SIG-M5 treated with dmso at 0.1 percent for 504 hours (cell line): ENCODE measurements around the gene BTNL9.
"Not testable (repeated sequence)": the region's sequence is repeated elsewhere in the genome, so short reads cannot be mapped to it uniquely, and the experiment has no call there.

Source experiments
- DNase-seq: peaks from one replicate; lab custom pipeline; 2025; ENCODE audit not compliant: unreplicated experiment; lab: John Stamatoyannopoulos, UW

The BTNL9 gene

GRCh38 chr5:181042036-181042713 is 2.1 kb downstream of the BTNL9 start:
- DNase-seq: no peak

- no peak for DNase-seq
These were observed 2.7 kb downstream of the BTNL9 start for GRCh38 chr5:181042722-181043121.

GRCh38 chr5:181043285-181044092 is 3.4 kb downstream of the BTNL9 start:
- no peak for DNase-seq

GRCh38 chr5:181044093-181044599 is 4.1 kb downstream of the BTNL9 start:
- no peak for DNase-seq

- DNase-seq: no peak
These were observed 4.7 kb downstream of the BTNL9 start for GRCh38 chr5:181044662-181045305.

GRCh38 chr5:181045316-181045715 is 5.2 kb downstream of the BTNL9 start:
- DNase-seq: no peak

GRCh38 chr5:181045857-181046256 is 5.8 kb downstream of the BTNL9 start:
- not testable (repeated sequence) for DNase-seq

- DNase-seq: no peak
These were observed 7.2 kb downstream of the BTNL9 start for GRCh38 chr5:181047288-181047687.

- DNase-seq: no peak
These were observed 7.9 kb downstream of the BTNL9 start for GRCh38 chr5:181047921-181048320.

- DNase-seq: no peak
These were observed 9.9 kb downstream of the BTNL9 start for GRCh38 chr5:181050016-181050415.

GRCh38 chr5:181051841-181052671 is 12.0 kb downstream of the BTNL9 start:
- no peak for DNase-seq

- no peak for DNase-seq
These were observed 12.8 kb downstream of the BTNL9 start for GRCh38 chr5:181052672-181053487.

- DNase-seq: no peak
These were observed 13.5 kb downstream of the BTNL9 start for GRCh38 chr5:181053488-181054121.

- DNase-seq: no peak
These were observed 14.1 kb downstream of the BTNL9 start for GRCh38 chr5:181054138-181054537.

- no peak for DNase-seq
These were observed 14.9 kb downstream of the BTNL9 start for GRCh38 chr5:181054871-181055459.

- no peak for DNase-seq
These were observed 16.4 kb downstream of the BTNL9 start for GRCh38 chr5:181056431-181056830.

- DNase-seq: no peak
These were observed 18.3 kb downstream of the BTNL9 start for GRCh38 chr5:181058321-181058720.

- DNase-seq: no peak
These were observed 18.8 kb downstream of the BTNL9 start for GRCh38 chr5:181058786-181059296.
